Lung (tissue), 12 donors: ENCODE measurements around the gene NUDT14. TPM values are rescaled to one million over a fixed set of nuclear protein-coding genes. Genes with fewer than 3 reads are reported as not detected.

Source experiments
- ATAC-seq: fragments of 200-7000 bp; cut with Tn5 transposase; one replicate; pipeline ENCODE4 v1.9.1; 2020; ENCODE audit warnings: moderate number of reproducible peaks; ENCODE audit not compliant: insufficient read depth, low FRiP score
- DNase-seq, 3 donors: peaks; one replicate each; pipeline ENCODE4 v3.0.0-alpha.2; 2013 to 2017
- H3K27ac ChIP-seq, 2 donors: one replicate each; pipeline ENCODE4 v1.5.1; 2013; ENCODE audit warnings: mild to moderate bottlenecking in 2 of 2, moderate library complexity in 2 of 2, control low read depth in 1 of 2, inconsistent platforms in 1 of 2, low read depth in 1 of 2, low read length in 1 of 2
- H3K27me3 ChIP-seq, 3 donors: one replicate each; pipeline ENCODE4 v1.5.1; 2013; ENCODE audit warnings: low read length in 2 of 3; ENCODE audit not compliant: control insufficient read depth in 3 of 3, insufficient read depth in 3 of 3
- H3K36me3 ChIP-seq, 4 donors: one replicate each; pipeline ENCODE4 v1.5.1; 2013; ENCODE audit warnings: low read length in 4 of 4, mild to moderate bottlenecking in 1 of 4, moderate library complexity in 1 of 4; ENCODE audit not compliant: control insufficient read depth in 4 of 4, insufficient read depth in 4 of 4
- H3K4me1 ChIP-seq, 5 donors: one replicate each; pipeline ENCODE4 v1.5.1; 2013; ENCODE audit warnings: low read length in 5 of 5, mild to moderate bottlenecking in 2 of 5, moderate library complexity in 1 of 5; ENCODE audit not compliant: control insufficient read depth in 5 of 5, insufficient read depth in 5 of 5
- H3K4me3 ChIP-seq: one replicate; pipeline ENCODE4 v1.5.1; 2013; ENCODE audit warnings: mild to moderate bottlenecking, control low read depth, moderate library complexity
- H3K9ac ChIP-seq, 2 donors: one replicate each; pipeline ENCODE4 v1.5.1; 2013; ENCODE audit warnings: low read length in 2 of 2, control low read depth in 1 of 2; ENCODE audit not compliant: insufficient read depth in 1 of 2
- H3K9me3 ChIP-seq, 4 donors: one replicate each; pipeline ENCODE4 v1.5.1; 2013; ENCODE audit warnings: low read length in 3 of 4, mild to moderate bottlenecking in 1 of 4, moderate library complexity in 1 of 4; ENCODE audit not compliant: control insufficient read depth in 4 of 4, insufficient read depth in 3 of 4
- CTCF ChIP-seq: IDR thresholded peaks from 2 replicates; pipeline ENCODE4 v1.5.1; 2012; ENCODE audit warnings: mild to moderate bottlenecking; ENCODE audit errors: control extremely low read depth, extremely low read depth
- whole genome bisulfite sequencing, 2 donors: extraction: QIAGEN DNeasy Blood & Tissue Kit; methylation state at CpG; one replicate each; pipeline ENCODE4 v1.1.7; 2013; 5-methylcytosine and 5-hydroxymethylcytosine counted together
- polyA plus RNA-seq, 2 donors: library from polyadenylated mRNA; stranded (reverse); fragments of 200-250 nt; gene quantifications; one replicate each; pipeline ENCODE4 v1.2.1, GENCODE V29; 2013
- total RNA-seq, 2 donors: library from RNA; depleted of rRNA in 1 of 2; stranded (reverse); fragments of >200 nt in 1 of 2; gene quantifications; one replicate each; pipeline ENCODE4 v1.2.1, GENCODE V29; 2014 to 2021
- donor health status: control.
- donor health status: control.
- donor health status: Bipolar disorder and iron deficiency.
- donor health status: healthy.
- donor health status: DM: yes; HTN: yes; CAD: no.

Gene NUDT14
- total and polyA plus RNA-seq, 4 donors, result 27.7 to 80.7 (median 51.3) TPM

GRCh38 chr14:105144026-105144665, 37.0 kb downstream of the NUDT14 start:
- WGBS, 2 donors, result 84 to 93% methylated on average over 10 to 16 of the region's 16 CpGs
- Histone ChIP-seq H3K9ac (no peak overlapping the region), H3K36me3 (peaks cover 0 to 35% (median under 1%) of the 10 kb centered on the region in 4 donors), H3K4me1 (no peaks in the 10 kb centered on the region), H3K9me3 (peaks cover 0 to 14% (median 2%) of the 10 kb centered on the region in 4 donors), H3K4me3 (no peak overlapping the region), H3K27ac (no peak overlapping the region), H3K27me3 (no peaks in the 10 kb centered on the region)
- no peak for ATAC-seq
- no peak for TF ChIP-seq CTCF
- DNase-seq, result peak in 1 of 3 donors; percentile 9

DNA sequence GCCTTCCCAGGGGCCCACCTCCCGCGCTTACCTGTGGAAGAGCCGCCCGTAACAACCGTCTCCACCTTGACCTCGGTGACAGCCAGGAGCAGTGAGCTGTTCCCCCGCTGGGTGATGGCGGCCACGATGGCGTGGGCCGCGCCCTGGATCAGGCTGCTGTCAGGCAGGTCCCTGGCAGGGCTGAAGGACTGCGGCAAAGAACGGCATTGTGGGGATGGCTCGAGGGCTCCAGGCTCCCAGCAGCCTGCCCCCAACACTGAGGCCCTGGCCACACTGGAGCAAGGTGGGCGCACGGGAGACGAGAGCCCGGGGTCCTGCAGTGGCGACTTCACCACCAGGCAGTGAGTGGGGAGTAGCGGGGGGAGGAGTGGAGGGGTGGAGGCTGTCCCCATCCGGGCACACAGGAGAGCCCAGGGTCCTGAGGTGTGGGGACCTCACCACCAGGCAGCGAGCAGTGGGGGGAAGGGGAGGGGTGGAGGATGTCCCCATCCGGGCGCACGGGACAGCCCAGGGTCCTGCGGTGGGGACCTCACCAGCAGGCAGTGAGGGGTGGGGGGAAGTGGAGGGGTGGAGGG, 37.6 kb downstream of the NUDT14 start:
- WGBS, 2 donors, result 94 to 96% methylated on average over 25 to 27 of the region's 27 CpGs
- Histone ChIP-seq H3K27me3 (no peaks in the 10 kb centered on the region), H3K9me3 (peaks cover 0 to 14% (median 2%) of the 10 kb centered on the region in 4 donors), H3K27ac (no peak overlapping the region), H3K9ac (no peak overlapping the region), H3K4me3 (no peak overlapping the region), H3K36me3 (peaks cover 0 to 33% (median under 1%) of the 10 kb centered on the region in 4 donors), H3K4me1 (no peaks in the 10 kb centered on the region)
- TF ChIP-seq CTCF, result no peak
- no peak for ATAC-seq
- DNase-seq, result peak in 1 of 3 donors; percentile 7

GRCh38 chr14:105142651-105143450, 38.3 kb downstream of the NUDT14 start:
- no peaks in the 10 kb centered on the region for H3K27me3 ChIP-seq
- ATAC-seq (no peak), DNase-seq (no peak)
- H3K4me1 ChIP-seq, result no peaks in the 10 kb centered on the region
- H3K36me3 ChIP-seq, result peaks cover 0 to 26% (median under 1%) of the 10 kb centered on the region in 4 donors
- no peak overlapping the region for H3K9ac ChIP-seq
- H3K9me3 ChIP-seq, result peaks cover 0 to 14% (median 2%) of the 10 kb centered on the region in 4 donors
- H3K4me3 ChIP-seq, result no peak overlapping the region
- TF ChIP-seq CTCF, result no peak
- WGBS, 2 donors, result 97 to 98% methylated on average over 59 to 60 of the region's 60 CpGs
- no peak overlapping the region for H3K27ac ChIP-seq
